Suprapubic skin (tissue), 4 donors: ENCODE results near the gene SRPK1. TPM values are rescaled to one million over a fixed set of nuclear protein-coding genes. Genes with fewer than 3 reads are reported as not detected.

Experiments used
- DNase-seq, 2 donors: peaks; one replicate each; pipeline ENCODE4 v3.0.0-alpha.2; 2019; ENCODE audit warnings: low spot score in 2 of 2
- H3K27ac ChIP-seq: fragments of 200-600 bp; sonication (generic); one replicate; pipeline ENCODE4 v1.5.1; 2019
- H3K27me3 ChIP-seq: fragments of 200-600 bp; sonication (generic); one replicate; pipeline ENCODE4 v1.5.1; 2019
- H3K36me3 ChIP-seq: fragments of 200-600 bp; sonication (generic); one replicate; pipeline ENCODE4 v1.5.1; 2019
- H3K4me1 ChIP-seq: fragments of 200-600 bp; sonication (generic); one replicate; pipeline ENCODE4 v1.5.1; 2019
- H3K4me3 ChIP-seq: fragments of 200-600 bp; sonication (generic); one replicate; pipeline ENCODE4 v1.5.1; 2019; ENCODE audit warnings: mild to moderate bottlenecking
- H3K9me3 ChIP-seq: fragments of 200-600 bp; sonication (generic); one replicate; pipeline ENCODE4 v1.5.1; 2019
- EP300 ChIP-seq: sonication (generic); formaldehyde crosslinking; IDR thresholded peaks from one replicate; pipeline ENCODE4 v1.6.1; 2017; ENCODE audit warnings: antibody characterized with exemption
- POLR2A ChIP-seq, 2 donors: fragments of 450-650 bp; IDR thresholded peaks; one replicate each; pipeline ENCODE4 v1.6.1; 2017; ENCODE audit warnings: antibody characterized with exemption in 2 of 2, mild to moderate bottlenecking in 2 of 2, moderate library complexity in 2 of 2
- POLR2AphosphoS5 ChIP-seq, 3 donors: sonication (generic); formaldehyde crosslinking; IDR thresholded peaks; one replicate each; pipeline ENCODE4 v1.6.1; 2017; ENCODE audit warnings: antibody characterized with exemption in 3 of 3
- WGBS: methylation state at CpG from one replicate; pipeline ENCODE4 v1.1.5; 2018; 5-methylcytosine and 5-hydroxymethylcytosine counted together
- total RNA-seq, 4 donors: library from RNA; depleted of rRNA; stranded (reverse); fragments of >200 nt; gene quantifications; one replicate each; pipeline ENCODE4 v1.1.0, GENCODE V29; 2016
- TF ChIP-seq, protein P1 (sequence below), 2 donors: fragments of 200-600 bp in 1 of 2; fragments of 450-650 bp in 1 of 2; sonication (generic) in 1 of 2; IDR thresholded peaks; one replicate each; pipeline ENCODE4 v1.5.1; 2016 to 2019; ENCODE audit warnings: antibody characterized with exemption in 2 of 2, mild to moderate bottlenecking in 1 of 2, moderate library complexity in 1 of 2

SRPK1 gene
- total RNA-seq, 4 donors from 2014 or later, result 73.9 to 127 (median 91.2) TPM

DNA sequence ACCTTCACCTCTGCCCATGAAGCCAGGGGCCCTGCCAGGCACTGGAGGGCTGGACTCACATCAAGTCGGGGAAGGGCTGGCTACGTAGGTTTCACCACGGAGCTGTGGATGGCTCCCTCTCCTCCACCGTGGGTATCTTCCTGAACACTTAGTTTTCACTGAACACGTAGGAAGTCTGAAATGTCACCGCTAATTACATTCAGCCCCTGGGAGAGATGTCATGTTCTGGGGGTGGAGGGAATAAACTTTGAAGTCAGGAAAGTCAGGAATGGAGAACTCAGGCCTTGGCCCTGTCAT is 109.3 kb downstream of the SRPK1 start:
- no peak for DNase-seq
- Histone ChIP-seq H3K27ac (no peak overlapping the region), H3K4me1 (peaks cover 5% of the 10 kb centered on the region), H3K9me3 (no peaks in the 10 kb centered on the region), H3K4me3 (no peak overlapping the region), H3K27me3 (peaks cover 6% of the 10 kb centered on the region), H3K36me3 (no peaks in the 10 kb centered on the region)
- 71% methylated on average over 6 of the region's 6 CpGs for WGBS
- TF ChIP-seq EP300, result no peak
- TF ChIP-seq POLR2AphosphoS5 (IDR thresholded peaks at IDR 0.05), result no peak
- TF ChIP-seq, protein P1, sequence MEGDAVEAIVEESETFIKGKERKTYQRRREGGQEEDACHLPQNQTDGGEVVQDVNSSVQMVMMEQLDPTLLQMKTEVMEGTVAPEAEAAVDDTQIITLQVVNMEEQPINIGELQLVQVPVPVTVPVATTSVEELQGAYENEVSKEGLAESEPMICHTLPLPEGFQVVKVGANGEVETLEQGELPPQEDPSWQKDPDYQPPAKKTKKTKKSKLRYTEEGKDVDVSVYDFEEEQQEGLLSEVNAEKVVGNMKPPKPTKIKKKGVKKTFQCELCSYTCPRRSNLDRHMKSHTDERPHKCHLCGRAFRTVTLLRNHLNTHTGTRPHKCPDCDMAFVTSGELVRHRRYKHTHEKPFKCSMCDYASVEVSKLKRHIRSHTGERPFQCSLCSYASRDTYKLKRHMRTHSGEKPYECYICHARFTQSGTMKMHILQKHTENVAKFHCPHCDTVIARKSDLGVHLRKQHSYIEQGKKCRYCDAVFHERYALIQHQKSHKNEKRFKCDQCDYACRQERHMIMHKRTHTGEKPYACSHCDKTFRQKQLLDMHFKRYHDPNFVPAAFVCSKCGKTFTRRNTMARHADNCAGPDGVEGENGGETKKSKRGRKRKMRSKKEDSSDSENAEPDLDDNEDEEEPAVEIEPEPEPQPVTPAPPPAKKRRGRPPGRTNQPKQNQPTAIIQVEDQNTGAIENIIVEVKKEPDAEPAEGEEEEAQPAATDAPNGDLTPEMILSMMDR (IDR thresholded peaks at IDR 0.05), result no peak
- TF ChIP-seq POLR2A (IDR thresholded peaks at IDR 0.05), result no peak

DNA sequence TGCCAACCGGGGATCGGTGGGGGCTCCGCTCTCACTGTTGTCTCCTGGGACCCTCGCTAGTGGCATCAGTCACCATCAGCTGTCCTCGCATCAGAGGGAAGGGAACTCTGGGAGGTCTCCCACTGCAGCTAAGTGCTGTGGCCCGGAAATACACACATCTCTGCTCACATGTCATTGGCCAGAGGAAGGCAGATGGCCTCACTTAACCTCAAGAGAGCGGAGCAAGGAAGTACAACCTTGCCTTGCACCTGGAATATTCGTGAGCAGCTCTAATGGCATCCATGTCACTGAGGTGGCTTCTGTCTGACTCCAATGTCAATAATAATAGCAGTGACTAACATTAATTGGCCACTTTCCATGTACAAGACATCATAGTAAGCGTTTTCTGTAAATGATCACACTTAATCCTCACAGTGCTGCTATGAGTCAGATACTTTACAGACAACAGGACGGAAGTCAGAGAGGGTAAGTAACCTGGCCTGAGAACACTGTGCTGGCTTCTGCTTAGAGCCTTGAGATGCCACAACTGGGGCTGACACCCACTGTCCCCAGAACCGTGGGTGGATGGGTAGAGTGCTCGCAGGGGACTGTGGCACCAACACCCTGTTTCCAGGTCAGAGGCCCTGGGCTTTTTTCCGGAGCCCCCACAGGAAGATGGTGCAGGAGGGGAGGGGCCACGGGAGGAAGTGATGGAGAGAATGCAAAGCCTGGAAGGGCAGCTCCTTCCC is 109.8 kb downstream of the SRPK1 start:
- H3K36me3 ChIP-seq, result no peaks in the 10 kb centered on the region
- 62% methylated on average over 14 of the region's 14 CpGs for WGBS
- H3K27ac ChIP-seq, result no peak overlapping the region
- H3K4me3 ChIP-seq, result no peak overlapping the region
- H3K27me3 ChIP-seq, result peaks cover 9% of the 10 kb centered on the region
- TF ChIP-seq POLR2AphosphoS5 (IDR thresholded peaks at IDR 0.05) (no peak), POLR2A (IDR thresholded peaks at IDR 0.05) (no peak), EP300 (no peak)
- TF ChIP-seq, protein P1 (IDR thresholded peaks at IDR 0.05), result no peak
- no peaks in the 10 kb centered on the region for H3K9me3 ChIP-seq
- no peak for DNase-seq
- peaks cover 5% of the 10 kb centered on the region for H3K4me1 ChIP-seq

DNA sequence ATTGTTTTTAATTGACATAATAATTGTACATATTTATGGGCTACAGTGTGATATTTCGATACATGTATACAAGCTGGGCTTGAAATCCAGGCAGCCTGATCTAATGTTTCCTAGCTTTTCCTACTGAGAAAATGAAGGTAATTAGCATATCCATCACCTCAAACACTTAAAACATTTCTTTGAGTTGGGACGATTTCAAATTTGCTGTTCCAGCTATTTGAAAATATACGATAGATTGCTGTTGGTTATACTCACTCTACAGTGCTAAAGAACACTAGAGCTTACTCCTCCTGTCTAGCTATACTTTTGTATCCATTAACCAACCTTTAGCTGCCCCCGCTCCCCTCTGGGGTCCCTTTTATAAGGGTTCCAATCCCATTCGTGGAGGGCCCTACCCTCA is 111.1 kb downstream of the SRPK1 start:
- peaks cover 22% of the 10 kb centered on the region for H3K27me3 ChIP-seq
- TF ChIP-seq EP300 (no peak), POLR2A (IDR thresholded peaks at IDR 0.05) (no peak), POLR2AphosphoS5 (IDR thresholded peaks at IDR 0.05) (no peak)
- TF ChIP-seq, protein P1 (IDR thresholded peaks at IDR 0.05), result no peak
- WGBS, result 80% methylated on average over 5 of the region's 5 CpGs

GRCh38 chr6:35808688-35809087 is 112.2 kb downstream of the SRPK1 start:
- Histone ChIP-seq H3K36me3 (no peaks in the 10 kb centered on the region), H3K27me3 (peaks cover 26% of the 10 kb centered on the region), H3K9me3 (no peaks in the 10 kb centered on the region), H3K27ac (no peak overlapping the region), H3K4me1 (peaks cover 10% of the 10 kb centered on the region), H3K4me3 (no peak overlapping the region)
- DNase-seq, result no peak
- 51% methylated on average over 3 of the region's 3 CpGs for WGBS
- TF ChIP-seq, protein P1 (IDR thresholded peaks at IDR 0.05), result no peak
- no peak for TF ChIP-seq POLR2AphosphoS5 (IDR thresholded peaks at IDR 0.05)
- TF ChIP-seq EP300, result no peak

More for the DNA sequence above, 111.1 kb downstream of the SRPK1 start:
- peaks cover 10% of the 10 kb centered on the region for H3K4me1 ChIP-seq
- no peaks in the 10 kb centered on the region for H3K36me3 ChIP-seq
- no peaks in the 10 kb centered on the region for H3K9me3 ChIP-seq
- no peak overlapping the region for H3K27ac ChIP-seq
- H3K4me3 ChIP-seq, result no peak overlapping the region
- DNase-seq, result no peak

DNA sequence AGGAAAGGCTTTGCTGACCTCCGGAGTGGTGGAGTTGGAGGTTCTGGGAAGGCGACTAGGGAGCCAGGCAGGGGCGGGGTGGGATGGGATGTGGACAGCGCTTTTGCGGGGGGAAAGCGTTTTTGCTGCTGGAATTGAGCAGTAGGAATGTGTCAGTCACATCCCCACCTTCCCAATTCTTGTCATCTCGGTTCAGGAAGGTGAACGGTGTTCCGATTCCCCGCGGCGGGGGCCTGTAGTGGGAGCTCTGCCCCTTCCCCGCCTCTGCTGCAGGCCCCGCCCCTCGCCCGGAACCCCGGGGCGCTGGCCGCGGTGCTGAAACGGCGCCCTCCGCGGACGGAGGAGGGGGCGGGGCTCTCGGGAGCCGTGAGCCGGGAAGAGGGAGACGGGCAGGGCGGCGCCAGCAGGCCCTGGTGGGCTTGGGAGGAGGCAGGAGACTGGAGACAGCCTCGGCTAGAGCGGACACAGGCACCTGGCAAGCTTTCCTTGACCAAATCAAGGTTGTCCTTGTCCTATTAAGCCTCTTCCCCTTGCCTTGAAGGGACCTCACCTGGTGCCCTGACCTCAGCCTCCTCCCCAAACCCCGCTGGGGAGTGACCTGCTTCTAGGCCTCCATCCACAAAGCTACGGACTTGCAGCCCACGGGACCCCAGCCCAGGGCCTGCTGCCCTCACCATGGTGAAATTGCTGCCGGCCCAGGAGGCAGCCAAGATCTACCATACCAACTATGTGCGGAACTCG is 115.7 kb downstream of the SRPK1 start, which contains the start of gene LHFPL5:
LHFPL5 (plus strand) TSS at position 357 of the 741 bp plus-strand sequence; CDS start at position 676, 319 bp downstream.
- no peak for DNase-seq
- Histone ChIP-seq H3K36me3 (no peaks in the 10 kb centered on the region), H3K27me3 (peaks cover 26% of the 10 kb centered on the region), H3K9me3 (no peaks in the 10 kb centered on the region), H3K27ac (no peak within 1 kb of the TSS), H3K4me3 (no peak within 1 kb of the TSS), H3K4me1 (peaks cover 5% of the 10 kb centered on the region)
- WGBS, result 24% methylated on average over 23 of the region's 40 CpGs
- TF ChIP-seq POLR2A (IDR thresholded peaks at IDR 0.05) (no peak), POLR2AphosphoS5 (IDR thresholded peaks at IDR 0.05) (no peak), EP300 (no peak)
- TF ChIP-seq, protein P1 (IDR thresholded peaks at IDR 0.05), result no peak
